Islet of Langerhans (tissue), 1 donor: ENCODE results near the gene ALK.

Source experiments
- FAIRE-seq: peaks from one replicate; lab custom pipeline; 2011; peaks lifted over from hg19 to GRCh38; lab: Jason Lieb, UNC

ALK gene

GRCh38 chr2:29187926-29188325 lies 733.5 kb downstream of the ALK start:
- peak; percentile 9 for FAIRE-seq

GRCh38 chr2:29186817-29187216 lies 734.6 kb downstream of the ALK start:
- no peak for FAIRE-seq

- no peak for FAIRE-seq
Observed at GRCh38 chr2:29184531-29184930, 736.9 kb downstream of the ALK start.

- FAIRE-seq = no peak
Observed at GRCh38 chr2:29182920-29183319, 738.5 kb downstream of the ALK start.

- no peak for FAIRE-seq
Observed at GRCh38 chr2:29182334-29182733, 739.1 kb downstream of the ALK start.

- no peak for FAIRE-seq
Observed at GRCh38 chr2:29175338-29175737, 746.0 kb downstream of the ALK start.

GRCh38 chr2:29174937-29175336 lies 746.4 kb downstream of the ALK start:
- no peak for FAIRE-seq

- FAIRE-seq = no peak
Observed at GRCh38 chr2:29166242-29167039, 754.9 kb downstream of the ALK start.

GRCh38 chr2:29165362-29166241 lies 755.8 kb downstream of the ALK start:
- FAIRE-seq = peak; percentile 51

- no peak for FAIRE-seq
Observed at GRCh38 chr2:29164091-29164846, 757.1 kb downstream of the ALK start.

- FAIRE-seq = no peak
Observed at GRCh38 chr2:29162204-29162928, 759.0 kb downstream of the ALK start.

GRCh38 chr2:29160184-29160583 lies 761.2 kb downstream of the ALK start:
- no peak for FAIRE-seq

GRCh38 chr2:29159125-29159524 lies 762.3 kb downstream of the ALK start:
- FAIRE-seq = no peak

- no peak for FAIRE-seq
Observed at GRCh38 chr2:29157131-29157530, 764.3 kb downstream of the ALK start.

- no peak for FAIRE-seq
Observed at GRCh38 chr2:29155578-29155977, 765.8 kb downstream of the ALK start.

- FAIRE-seq = no peak
Observed at GRCh38 chr2:29154610-29155009, 766.8 kb downstream of the ALK start.

- FAIRE-seq = no peak
Observed at GRCh38 chr2:29147963-29148362, 773.4 kb downstream of the ALK start.

- no peak for FAIRE-seq
Observed at GRCh38 chr2:29146197-29146596, 775.2 kb downstream of the ALK start.

GRCh38 chr2:29143657-29144056 lies 777.7 kb downstream of the ALK start:
- FAIRE-seq = no peak
